T-cell (primary cell): ENCODE data around the gene SLC35G2. TPM values are rescaled to one million over a fixed set of nuclear protein-coding genes. Genes with fewer than 3 reads are reported as not detected.
"Not testable (repeated sequence)": the region's sequence is repeated elsewhere in the genome, so short reads cannot be mapped to it uniquely, and the experiment has no call there.

Experiments
- ATAC-seq, 4 experiments: fragments of 200-7000 bp in 3 of 4; fragments of 150-1000 bp in 1 of 4; cut with Tn5 transposase; replicated peaks in 1 of 4; 1 replicate in 3 of 4; 2 replicates in 1 of 4; pipeline ENCODE4 v1.10.0; 2021; ENCODE audit warnings: moderate library complexity in 3 of 4, mild to moderate bottlenecking in 2 of 4, moderate number of reproducible peaks in 1 of 4
- CTCF ChIA-PET, 2 donors: fragments of 300-600 bp; sonication (Branson Sonifier 250); formaldehyde crosslinking; loops; one replicate each; lab custom pipeline; 2022; ENCODE audit warnings: antibody characterized with exemption in 2 of 2; lab: Charles Lee
- POLR2A ChIA-PET, 2 donors: fragments of 300-600 bp; sonication (Branson Sonifier 250); formaldehyde crosslinking; loops; one replicate each; lab custom pipeline; 2022; ENCODE audit warnings: antibody characterized with exemption in 2 of 2; lab: Charles Lee
- DNase-seq, 35 experiments: peaks; one replicate each; pipeline versions ENCODE4 v3.0.0 to v3.0.0-alpha.2; 2013 to 2023
- H3K27ac ChIP-seq: one replicate; pipeline ENCODE4 v1.5.1; 2013; ENCODE audit warnings: low read length
- H3K27me3 ChIP-seq, 2 experiments: replicated peaks in 1 of 2; 1 replicate in 1 of 2; 2 replicates in 1 of 2; pipeline versions ENCODE4 v1.6.1 to v1.7.0; 2013; ENCODE audit warnings: low read length in 1 of 2, mixed read lengths in 1 of 2; ENCODE audit not compliant: control insufficient read depth in 2 of 2, insufficient read depth in 2 of 2; ENCODE audit errors: extremely low read depth in 1 of 2
- H3K36me3 ChIP-seq, 2 donors: 1 replicate in 1 of 2; 2 replicates in 1 of 2; pipeline versions ENCODE4 v1.6.1 to v1.7.0; 2013; ENCODE audit warnings: low read length in 1 of 2; ENCODE audit not compliant: control insufficient read depth in 2 of 2, insufficient read depth in 1 of 2; ENCODE audit errors: extremely low read depth in 1 of 2
- H3K4me1 ChIP-seq, 2 experiments: 1 replicate in 1 of 2; 2 replicates in 1 of 2; pipeline versions ENCODE4 v1.6.1 to v1.7.0; 2013; ENCODE audit warnings: low read length in 2 of 2, mixed read lengths in 1 of 2; ENCODE audit not compliant: insufficient read depth in 2 of 2, control insufficient read depth in 1 of 2; ENCODE audit errors: extremely low read depth in 1 of 2
- H3K4me3 ChIP-seq, 2 donors: 1 replicate in 1 of 2; 2 replicates in 1 of 2; pipeline versions ENCODE4 v1.5.1 to v1.7.0; 2013; ENCODE audit warnings: mild to moderate bottlenecking in 2 of 2, low read length in 1 of 2, moderate library complexity in 1 of 2; ENCODE audit not compliant: control insufficient read depth in 1 of 2; ENCODE audit errors: extremely low read depth in 1 of 2
- H3K9me3 ChIP-seq: 2 replicates; pipeline ENCODE4 v1.7.0; 2013
- H3K27ac Mint-ChIP-seq, 2 donors: one replicate each; pipeline ENCODE4 v1.8.0; 2020 to 2021; ENCODE audit warnings: mild to moderate bottlenecking in 2 of 2, mixed read lengths in 2 of 2
- H3K27me3 Mint-ChIP-seq, 2 donors: one replicate each; pipeline ENCODE4 v1.8.0; 2021 to 2022; ENCODE audit warnings: mixed read lengths in 2 of 2
- H3K36me3 Mint-ChIP-seq: one replicate; pipeline ENCODE4 v1.8.0; 2021; ENCODE audit warnings: mixed read lengths
- H3K4me1 Mint-ChIP-seq, 3 donors: one replicate each; pipeline ENCODE4 v1.8.0; 2020 to 2022; ENCODE audit warnings: mixed read lengths in 3 of 3, mild to moderate bottlenecking in 1 of 3
- H3K4me3 Mint-ChIP-seq, 3 donors: one replicate each; pipeline ENCODE4 v1.8.0; 2020 to 2022; ENCODE audit warnings: mild to moderate bottlenecking in 3 of 3, mixed read lengths in 3 of 3, moderate library complexity in 3 of 3
- H3K9me3 Mint-ChIP-seq, 3 donors: one replicate each; pipeline ENCODE4 v1.8.0; 2020 to 2022; ENCODE audit warnings: mixed read lengths in 3 of 3
- WGBS: methylation state at CpG from one replicate; pipeline ENCODE4 v1.1.5; 2013; ENCODE audit warnings: missing lambda C conversion rate; ENCODE audit not compliant: insufficient coverage; 5-methylcytosine and 5-hydroxymethylcytosine counted together
- total RNA-seq, 35 experiments: library from RNA in 6 of 35; stranded (reverse) in 6 of 35; fragments of 120-200 nt in 1 of 35; gene quantifications; one replicate each; pipeline versions ENCODE4 v1.2.1 to v1.2.4 and lab custom pipeline; 2013 to 2026

The SLC35G2 gene
- total RNA-seq, 5 donors from 2014 or later (not counting 1 experiment from before 2014, with no cell fraction given) = 0.16 to 1.2 (median 0.29) TPM; not detected in 1

- Histone ChIP-seq H3K4me1 (peaks cover 17 to 35% of the 10 kb centered on the region in 2 experiments), H3K27ac (peak overlapping the region; percentile 89), H3K4me3 (peak overlapping the region; percentile 84 to 95), H3K27me3 (no peaks in the 10 kb centered on the region), H3K36me3 (no peaks in the 10 kb centered on the region), H3K9me3 (no peaks in the 10 kb centered on the region)
- Mint-ChIP-seq H3K27ac (peak overlapping the region; percentile 97 to 98), H3K9me3 (no peaks in the 10 kb centered on the region), H3K27me3 (no peaks in the 10 kb centered on the region), H3K4me1 (peaks cover 46 to 71% (median 66%) of the 10 kb centered on the region in 3 donors), H3K4me3 (peak overlapping the region; percentile 89 to 94 (median 90)), H3K36me3 (peaks cover 15% of the 10 kb centered on the region)
- WGBS = 0% methylated on average over 4 of the region's 39 CpGs
- DNase-seq (peak in 24 of 35 experiments; percentile 2 to 59 (median 17)), ATAC-seq (peak in 3 of 4 experiments; percentile 0 to 5 (median 2))
- POLR2A ChIA-PET = interaction anchor here in 1 of 2 donors (0.6 to 3.5 kb wide), 9 partner anchors 7 to 668 kb away, joined by 3 to 34 read pairs (median 7); partner anchors contain the start of genes MSL2 and STAG1
- CTCF ChIA-PET = interaction anchor here (0.6 to 6.5 kb wide), 7 partner anchors 8 to 1171 kb away, joined by 3 to 89 read pairs (median 11); partner anchors contain the start of gene STAG1 (in 2 of the 2)
These were observed 43.8 kb downstream of the SLC35G2 start for GRCh38 chr3:136862617-136863322.

GRCh38 chr3:136869282-136869681, 50.4 kb downstream of the SLC35G2 start:
- ATAC-seq (no peak), DNase-seq (no peak)
- Mint-ChIP-seq H3K27ac (no peak overlapping the region), H3K36me3 (peaks cover 41% of the 10 kb centered on the region), H3K4me1 (peaks cover 73 to 79% (median 76%) of the 10 kb centered on the region in 3 donors), H3K4me3 (no peak overlapping the region), H3K9me3 (peaks cover 7 to 9% (median 7%) of the 10 kb centered on the region in 3 donors), H3K27me3 (no peaks in the 10 kb centered on the region)
- peaks cover 4 to 21% of the 10 kb centered on the region in 2 donors for H3K36me3 ChIP-seq
- 96% methylated on average over 5 of the region's 9 CpGs for WGBS
- no peak overlapping the region for H3K4me3 ChIP-seq
- H3K4me1 ChIP-seq = peaks cover 2 to 41% of the 10 kb centered on the region in 2 experiments
- ChIA-PET CTCF (no interaction called here), POLR2A (no interaction called here)
- no peak overlapping the region for H3K27ac ChIP-seq
- H3K27me3 ChIP-seq = no peaks in the 10 kb centered on the region
- no peaks in the 10 kb centered on the region for H3K9me3 ChIP-seq

GRCh38 chr3:136872258-136872657, 53.3 kb downstream of the SLC35G2 start:
- Mint-ChIP-seq H3K4me3 (peak overlapping the region in 1 of 3 donors; percentile 44), H3K36me3 (peaks cover 50% of the 10 kb centered on the region)

GRCh38 chr3:136879510-136879909, 60.6 kb downstream of the SLC35G2 start:
- peaks cover 17% of the 10 kb centered on the region for H3K36me3 Mint-ChIP-seq
- H3K4me3 Mint-ChIP-seq, ATAC-seq, H3K36me3 ChIP-seq, POLR2A ChIA-PET, DNase-seq, H3K27me3 ChIP-seq, CTCF ChIA-PET, H3K27ac ChIP-seq, H3K9me3 ChIP-seq, H3K4me3 ChIP-seq, H3K27me3 Mint-ChIP-seq, H3K9me3 Mint-ChIP-seq: not testable (repeated sequence)
- peaks cover 70 to 80% (median 74%) of the 10 kb centered on the region in 3 donors for H3K4me1 Mint-ChIP-seq
- 100% methylated on average over 1 of the region's 2 CpGs for WGBS
- H3K4me1 ChIP-seq = peaks cover 10 to 11% of the 10 kb centered on the region in 2 experiments
- H3K27ac Mint-ChIP-seq = peak overlapping the region; percentile 35 to 66

More at GRCh38 chr3:136872258-136872657, 53.3 kb downstream of the SLC35G2 start:
- 78% methylated on average over 1 of the region's 3 CpGs for WGBS
- POLR2A ChIA-PET, H3K4me3 ChIP-seq, ATAC-seq, H3K9me3 ChIP-seq, DNase-seq, H3K27me3 Mint-ChIP-seq, H3K27ac Mint-ChIP-seq, H3K27ac ChIP-seq, H3K9me3 Mint-ChIP-seq, CTCF ChIA-PET, H3K27me3 ChIP-seq: not testable (repeated sequence)
- peaks cover 71 to 78% (median 73%) of the 10 kb centered on the region in 3 donors for H3K4me1 Mint-ChIP-seq
- Histone ChIP-seq H3K4me1 (peaks cover 1 to 30% of the 10 kb centered on the region in 2 experiments), H3K36me3 (peaks cover 4 to 21% of the 10 kb centered on the region in 2 donors)

- ATAC-seq = peak in 3 of 4 experiments; percentile 32 to 66 (median 50)
- peaks cover 8% of the 10 kb centered on the region for H3K36me3 Mint-ChIP-seq
- H3K4me1 Mint-ChIP-seq = peaks cover 81 to 84% (median 84%) of the 10 kb centered on the region in 3 donors
- peaks cover 3 to 7% (median 4%) of the 10 kb centered on the region in 3 donors for H3K9me3 Mint-ChIP-seq
- ChIA-PET POLR2A (interaction anchor here (0.6 kb wide), 3 partner anchors 27 to 153 kb away, joined by 3 to 4 read pairs (median 3); no protein-coding TSS in a partner anchor), CTCF (interaction anchor here in 1 of 2 donors (1.3 kb wide), 1 partner anchor 130 kb away, joined by 3 read pairs; the partner anchor contains the start of gene STAG1)
- H3K27me3 Mint-ChIP-seq = no peaks in the 10 kb centered on the region
- Histone ChIP-seq H3K9me3 (no peaks in the 10 kb centered on the region), H3K36me3 (no peaks in the 10 kb centered on the region), H3K4me1 (peaks cover 27 to 30% of the 10 kb centered on the region in 2 experiments), H3K27me3 (no peaks in the 10 kb centered on the region), H3K4me3 (no peak overlapping the region), H3K27ac (no peak overlapping the region)
- H3K4me3 Mint-ChIP-seq = no peak overlapping the region
- peak in 1 of 35 experiments; percentile 40 for DNase-seq
- peak overlapping the region; percentile 60 to 81 for H3K27ac Mint-ChIP-seq
- WGBS = no CpG with 5 or more reads among the region's 1 CpG
These were observed 63.6 kb downstream of the SLC35G2 start for GRCh38 chr3:136882571-136882970.
